ENCODE data around the gene WDR46. TPM values are rescaled to one million over a fixed set of nuclear protein-coding genes. Genes with fewer than 3 reads are reported as not detected.

Gene WDR46
- total RNA-seq, 1 experiment from 2014 or later, result 99.2 TPM

- Mint-ChIP-seq H3K4me1 (peaks cover 3 to 7% of the 10 kb centered on the region in 2 experiments; a peak in 3 of 4 replicates), H3K27me3 (ENCODE audit: low read depth) (no peaks in the 10 kb centered on the region; the same call in 1 of the 2 replicates), H3K9me3 (no peaks in the 10 kb centered on the region), H3K27ac (no peak overlapping the region), H3K4me3 (no peak overlapping the region; a peak in 1 of 5 replicates), H3K36me3 (ENCODE audit: insufficient read depth in 1 of 3, low read depth in 3 of 3) (peaks cover 0 to 17% (median 5%) of the 10 kb centered on the region in 3 experiments; a peak in 5 of 7 replicates)
- Histone ChIP-seq H2AFZ (ENCODE audit: low read length) (no peak overlapping the region), H3K27ac (ENCODE audit: insufficient read length, low read depth, low read length) (no peak overlapping the region), H3K79me1 (ENCODE audit: insufficient read depth, low read depth, low read length, poor library complexity, severe bottlenecking) (no peaks in the 10 kb centered on the region), H3K4ac (ENCODE audit: low read depth, low read length) (no peak overlapping the region), H4K91ac (ENCODE audit: insufficient read length, low read depth, low read length) (no peak overlapping the region), H2BK20ac (ENCODE audit: low read depth, low read length, poor library complexity, severe bottlenecking) (no peak overlapping the region), H4K20me1 (ENCODE audit: control insufficient read depth, insufficient read depth, insufficient read length) (no peaks in the 10 kb centered on the region), H3K79me2 (ENCODE audit: insufficient read depth, low read length) (peaks cover 3% of the 10 kb centered on the region; the same call in 1 of the 2 replicates), H3T11ph (ENCODE audit: low read length) (no peak overlapping the region), H3K23ac (ENCODE audit: insufficient read length, low read depth, low read length) (no peak overlapping the region), H2BK12ac (ENCODE audit: insufficient read length, low read depth, low read length) (no peak overlapping the region), H3K4me2 (ENCODE audit: insufficient read depth, insufficient read length, low read length) (no peak overlapping the region), H3K9me3 (ENCODE audit: control insufficient read depth, low read depth, low read length) (no peaks in the 10 kb centered on the region), H3K56ac (ENCODE audit: insufficient read length, low read depth, low read length) (no peak overlapping the region), H2BK15ac (ENCODE audit: low read depth, low read length) (no peak overlapping the region), H2AK5ac (ENCODE audit: insufficient read length, low read length) (no peak overlapping the region), H2BK120ac (ENCODE audit: low read depth, low read length, poor library complexity, severe bottlenecking) (no peak overlapping the region), H4K8ac (replicated peaks; ENCODE audit: insufficient read length, low read depth, low read length) (no peak overlapping the region), H3K14ac (ENCODE audit: insufficient read depth, low read length) (no peak overlapping the region), H4K5ac (ENCODE audit: insufficient read length, low read depth, low read length) (no peak overlapping the region), H3K18ac (ENCODE audit: insufficient read length, low read depth, low read length) (no peak overlapping the region), H3K23me2 (ENCODE audit: insufficient read length, low read depth, low read length, poor library complexity, severe bottlenecking) (peaks cover under 1% of the 10 kb centered on the region), H3K27me3 (ENCODE audit: insufficient read depth, low read length) (no peaks in the 10 kb centered on the region), H3K9ac (ENCODE audit: extremely low read depth, insufficient read length, low read length) (no peak overlapping the region), H3K4me1 (ENCODE audit: insufficient read depth, low read length) (no peaks in the 10 kb centered on the region), H2BK5ac (ENCODE audit: insufficient read length, low read length) (no peak overlapping the region)
- no peak for TF ChIP-seq CTCF (conservative IDR thresholded peaks at IDR 0.05)
- DNase-seq, result no peak
- WGBS (ENCODE audit: extremely low coverage, insufficient read length, low lambda C conversion rate), result no CpG with 5 or more reads among the region's 8 CpGs
These were observed 16.0 kb upstream of the WDR46 start for GRCh38 chr6:33305052-33305451.

All from H9 (cell line).